ENCODE measurements around the gene CDC42BPA. TPM values are rescaled to one million over a fixed set of nuclear protein-coding genes. Genes with fewer than 3 reads are reported as not detected.

Gene CDC42BPA
- total and polyA plus RNA-seq, 2 of the 13 experiments (the other 11 are each of a cell fraction or from before 2014, with no cell fraction given) = 6.5 to 16.0 TPM

- no peak for TF ChIP-seq KIAA2018 (CRISPR knock-in tag; IDR thresholded peaks at IDR 0.05; ENCODE audit: borderline replicate concordance)
- no peak for TF ChIP-seq ZNF75D (CRISPR knock-in tag; IDR thresholded peaks at IDR 0.05; ENCODE audit: borderline replicate concordance)
- TF ChIP-seq HIC2 (CRISPR knock-in tag; IDR thresholded peaks at IDR 0.05; ENCODE audit: low read depth) = no peak
- peak; percentile 40; the same call in 1 of the 2 replicates for TF ChIP-seq REPIN1 (CRISPR knock-in tag; IDR thresholded peaks at IDR 0.05; ENCODE audit: borderline replicate concordance, low read depth)
- TF ChIP-seq TCF7L2 (IDR thresholded peaks at IDR 0.05; ENCODE audit: low read depth, low read length) = no peak
- no peak for TF ChIP-seq PCBP1 (IDR thresholded peaks at IDR 0.05; ENCODE audit: borderline replicate concordance, low read depth, low read length)
- TF ChIP-seq KMT2A (CRISPR knock-in tag; IDR thresholded peaks at IDR 0.05) = 0 out of 2 replicates have a peak, but pooled peaks have one; percentile 51
- no peak for TF ChIP-seq ATM (IDR thresholded peaks at IDR 0.05; ENCODE audit: borderline replicate concordance)
- TF ChIP-seq ZBTB49 (CRISPR knock-in tag; IDR thresholded peaks at IDR 0.05; ENCODE audit: borderline replicate concordance) = no peak
- TF ChIP-seq ZNF331 (CRISPR knock-in tag; IDR thresholded peaks at IDR 0.05) = peak; percentile 42; the same call in 1 of the 2 replicates
- TF ChIP-seq SMAD1 (CRISPR knock-in tag; IDR thresholded peaks at IDR 0.05; ENCODE audit: borderline replicate concordance, low read depth) = no peak
Measured at GRCh38 chr1:227234998-227235405, 83.3 kb downstream of the CDC42BPA start (continued).
